K562 (cell line): Measurements from ENCODE around the gene KLHL12. TPM values are rescaled to one million over a fixed set of nuclear protein-coding genes. Genes with fewer than 3 reads are reported as not detected.

Source experiments
- ATAC-seq: fragments of 200-7000 bp; cut with Tn5 transposase; 3 replicates; pipeline ENCODE4 v1.9.1; 2020; ENCODE audit warnings: moderate library complexity
- BruUV-seq: library from RNA; stranded (reverse); fragments of 400-500 nt; replicated peaks from 2 replicates; lab custom pipeline; 2021; lab: Mats Ljungman, UMichigan
- CTCF ChIA-PET: fragments of 300-600 bp; formaldehyde crosslinking; extraction: SDS; loops from one replicate; lab custom pipeline; 2021; ENCODE audit warnings: low intra/inter-chr PET ratio; lab: Yijun Ruan, JAX
- POLR2A ChIA-PET: fragments of 300-600, 350-650 bp; sonication (Branson Sonifier 250); formaldehyde crosslinking; extraction: SDS; loops from one replicate; lab custom pipeline; 2021; ENCODE audit warnings: antibody characterized with exemption, inconsistent platforms; lab: Yijun Ruan, JAX
- DNase-seq, 4 experiments: peaks; one replicate each; pipeline versions ENCODE4 v3.0.0 to v3.0.0-alpha.2; 2011 to 2018; ENCODE audit warnings: low spot score in 3 of 4, mixed read lengths in 3 of 4; ENCODE audit errors: extremely low read depth in 1 of 4
- FAIRE-seq: peaks from 2 replicates; lab custom pipeline; 2011; peaks lifted over from hg19 to GRCh38; lab: Jason Lieb, UNC
- H2AFZ ChIP-seq: 2 replicates; pipeline ENCODE4 v1.6.0; 2011; ENCODE audit warnings: low read depth, low read length, control low read depth, inconsistent platforms
- H3K27ac ChIP-seq: fragments of 200-600 bp; 3 replicates; pipeline ENCODE4 v1.8.0; 2011; ENCODE audit warnings: low read depth, mild to moderate bottlenecking, control low read depth, inconsistent platforms, low read length, moderate library complexity, mixed read lengths; ENCODE audit errors: extremely low read depth
- H3K27me3 ChIP-seq, 2 experiments: fragments of 300-600 bp in 1 of 2; 2 replicates in 1 of 2; 3 replicates in 1 of 2; pipeline versions ENCODE4 v1.6.0 to v1.8.0; 2011; ENCODE audit warnings: inconsistent platforms in 2 of 2, low read length in 2 of 2, mild to moderate bottlenecking in 1 of 2, mixed read lengths in 1 of 2, moderate library complexity in 1 of 2; ENCODE audit not compliant: control insufficient read depth in 2 of 2, insufficient read depth in 2 of 2
- H3K36me3 ChIP-seq: fragments of 300-600 bp; 3 replicates; pipeline ENCODE4 v1.8.0; 2011; ENCODE audit warnings: mild to moderate bottlenecking, low read length, inconsistent platforms; ENCODE audit not compliant: control insufficient read depth, insufficient read depth
- H3K4me1 ChIP-seq, 2 experiments: fragments of 200-600 bp in 1 of 2; replicated peaks in 1 of 2; 2 replicates in 1 of 2; 3 replicates in 1 of 2; pipeline versions ENCODE4 v1.5.1 to v1.8.0; 2011; ENCODE audit warnings: inconsistent platforms in 2 of 2, low read length in 2 of 2, mild to moderate bottlenecking in 1 of 2, mixed read lengths in 1 of 2, moderate library complexity in 1 of 2; ENCODE audit not compliant: control insufficient read depth in 2 of 2, insufficient read depth in 2 of 2
- H3K4me2 ChIP-seq: 2 replicates; pipeline ENCODE4 v1.6.1; 2011; ENCODE audit warnings: low read length, control low read depth, inconsistent platforms, mixed read lengths; ENCODE audit not compliant: insufficient read depth
- H3K4me3 ChIP-seq: fragments of 200-600 bp; sonication (generic), shearing (Covaris generic); 2 replicates; pipeline ENCODE4 v1.5.1; 2016; ENCODE audit warnings: control low read depth, inconsistent platforms
- H3K79me2 ChIP-seq: fragments of 200-600 bp; 3 replicates; pipeline ENCODE4 v1.8.0; 2011; ENCODE audit warnings: low read length, inconsistent platforms; ENCODE audit not compliant: control insufficient read depth, insufficient read depth
- H3K9ac ChIP-seq, 2 experiments: 2 replicates each; pipeline versions ENCODE4 v1.6.0 to v1.6.1; 2011; ENCODE audit warnings: low read depth in 2 of 2, low read length in 2 of 2, control low read depth in 1 of 2, inconsistent platforms in 1 of 2, mild to moderate bottlenecking in 1 of 2, mixed read lengths in 1 of 2; ENCODE audit not compliant: insufficient read depth in 1 of 2
- H3K9me1 ChIP-seq: one replicate; pipeline ENCODE4 v1.6.0; 2011; ENCODE audit warnings: inconsistent platforms, mild to moderate bottlenecking, low read length, moderate library complexity; ENCODE audit not compliant: control insufficient read depth, insufficient read depth
- H3K9me3 ChIP-seq: replicated peaks from 2 replicates; pipeline ENCODE4 v1.5.1; 2011; ENCODE audit warnings: low read depth, low read length, inconsistent platforms; ENCODE audit not compliant: control insufficient read depth, insufficient read depth
- H4K20me1 ChIP-seq: replicated peaks from 2 replicates; pipeline ENCODE4 v1.6.1; 2011; ENCODE audit warnings: low read length, inconsistent platforms, mixed read lengths; ENCODE audit not compliant: control insufficient read depth, insufficient read depth
- CBX1 ChIP-seq: sonication (generic); IDR thresholded peaks from 2 replicates; pipeline ENCODE4 v1.6.1; 2016; ENCODE audit warnings: antibody characterized with exemption, low read depth, mild to moderate bottlenecking
- CLOCK ChIP-seq: fragments of 250-450 bp; sonication (Bioruptor Pico); IDR thresholded peaks from 2 replicates; pipeline ENCODE4 v1.4.0; 2020; ENCODE audit warnings: mild to moderate bottlenecking, moderate library complexity, borderline replicate concordance
- LARP7 ChIP-seq: fragments of 450-650 bp; IDR thresholded peaks from 2 replicates; pipeline ENCODE4 v1.6.1; 2016
- MEF2D ChIP-seq: conservative IDR thresholded peaks from 2 replicates; pipeline ENCODE4 v1.6.1; 2016; ENCODE audit warnings: low read depth, missing genetic modification characterization, missing compliant biosample characterization
- RBM14 ChIP-seq: fragments of 200-400 bp; formaldehyde crosslinking; IDR thresholded peaks from 2 replicates; pipeline ENCODE4 v1.6.1; 2018; ENCODE audit warnings: low read depth, mild to moderate bottlenecking, low read length, moderate library complexity, borderline replicate concordance; ENCODE audit not compliant: insufficient read depth
- SMARCA5 ChIP-seq: fragments of 450-650 bp; IDR thresholded peaks from 2 replicates; pipeline ENCODE4 v1.6.1; 2016
- SRSF1 ChIP-seq: fragments of 200-400 bp; formaldehyde crosslinking; IDR thresholded peaks from 2 replicates; pipeline ENCODE4 v1.6.1; 2017; ENCODE audit warnings: mild to moderate bottlenecking, low read depth, low read length, moderate library complexity
- ZNF12 ChIP-seq: sonication (generic); formaldehyde crosslinking; IDR thresholded peaks from 2 replicates; pipeline ENCODE4 v1.4.0; 2020; ENCODE audit warnings: mild to moderate bottlenecking, missing genetic modification reagents
- ZNF316 ChIP-seq: fragments of 450-650 bp; IDR thresholded peaks from 2 replicates; pipeline ENCODE4 v1.6.1; 2016
- WGBS: fragments of 100-300 bp; shearing (Covaris generic); methylation state at CpG from one replicate; pipeline ENCODE4 v1.1.6; 2016; ENCODE audit warnings: low coverage, mixed read lengths; ENCODE audit not compliant: insufficient coverage; ENCODE audit errors: missing lambda C conversion rate; 5-methylcytosine and 5-hydroxymethylcytosine counted together
- in situ Hi-C: fragments of 300-500 bp; cut with MboI; formaldehyde crosslinking; loops from 4 replicates; pipeline ENCODE4 v1.15.0; 2018; ENCODE audit warnings: inconsistent platforms, mixed read lengths
- intact Hi-C: fragments of 100-400 bp; cut with micrococcal nuclease; formaldehyde crosslinking; loops from 2 replicates; pipeline ENCODE4 v1.14.2; 2022
- polyA plus RNA-seq, 8 experiments: library from polyadenylated mRNA; depleted of rRNA in 4 of 8; stranded (reverse) in 5 of 8; unstranded in 3 of 8; fragments of >200 nt; fragmentation: Nextera tagmentation in 2 of 8; fragmentation: Illumina TruSeq in 1 of 8; extraction: Ambion mirVana in 2 of 8; extraction: Trizol in 1 of 8; gene quantifications; 2 replicates each; pipeline versions ENCODE4 v1.2.1 to v1.2.3, GENCODE V29; 2011 to 2014; ENCODE audit warnings: inconsistent platforms in 1 of 8, missing spikeins in 1 of 8
- total RNA-seq, 7 experiments: library from RNA; depleted of rRNA in 6 of 7; stranded (reverse); fragments of >200 nt in 6 of 7; fragmentation: Illumina TruSeq in 2 of 7; extraction: Trizol in 2 of 7; gene quantifications; 2 replicates each; pipeline versions ENCODE4 v1.2.1 to v1.2.3, GENCODE V29; 2011 to 2021; ENCODE audit warnings: low replicate concordance in 1 of 7
- TF ChIP-seq, protein P1 (sequence below): fragments of 250-450 bp; sonication (Bioruptor Pico); IDR thresholded peaks from 2 replicates; pipeline ENCODE4 v1.8.0; 2022; ENCODE audit warnings: inconsistent platforms, mild to moderate bottlenecking, moderate library complexity, borderline replicate concordance
- TF ChIP-seq, protein P2 (sequence below), 2 experiments: fragments of 450-650 bp in 1 of 2; sonication (generic) in 1 of 2; formaldehyde crosslinking in 1 of 2; IDR thresholded peaks in 1 of 2; conservative IDR thresholded peaks in 1 of 2; 2 replicates each; pipeline versions ENCODE4 v1.6.1 to v1.8.1; 2016 to 2023; ENCODE audit warnings: mild to moderate bottlenecking in 2 of 2, moderate library complexity in 2 of 2, inconsistent platforms in 1 of 2, missing genetic modification reagents in 1 of 2

The KLHL12 gene
- total and polyA plus RNA-seq, 9 of the 15 experiments (the other 6 are each of a cell fraction or from before 2014, with no cell fraction given) = 23.1 to 85.1 (median 35.0) TPM

DNA sequence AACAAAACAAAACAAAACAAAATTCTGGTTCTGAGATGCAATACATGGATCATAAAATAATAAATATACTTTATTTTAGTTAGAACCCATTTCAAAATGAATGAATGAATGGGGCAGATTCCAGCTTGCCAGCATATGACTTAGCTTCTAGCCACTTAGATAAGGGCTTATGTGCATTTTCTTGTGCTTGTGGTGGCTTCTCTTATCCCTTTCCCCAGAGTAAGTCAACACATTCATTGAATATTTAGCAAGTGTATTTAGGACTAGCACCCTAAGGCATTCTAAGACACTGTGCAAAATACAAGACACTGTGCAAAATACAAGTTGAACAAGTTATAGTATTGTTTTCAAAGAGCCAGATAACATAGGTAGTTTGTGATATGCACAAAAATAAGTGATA, 26.4 kb upstream of the KLHL12 start:
- DNase-seq = no peak
- Histone ChIP-seq H3K79me2 (peaks cover 75% of the 10 kb centered on the region), H3K27me3 (no peaks in the 10 kb centered on the region), H3K4me3 (no peak overlapping the region), H3K9ac (no peak overlapping the region), H3K9me3 (no peaks in the 10 kb centered on the region), H2AFZ (no peak overlapping the region), H3K27ac (no peak overlapping the region), H4K20me1 (peaks cover 26% of the 10 kb centered on the region), H3K4me1 (peaks cover 8 to 27% of the 10 kb centered on the region in 2 experiments), H3K4me2 (no peak overlapping the region), H3K9me1 (peaks cover 6% of the 10 kb centered on the region), H3K36me3 (peaks cover 70% of the 10 kb centered on the region)
- no peak for TF ChIP-seq ZNF12 (CRISPR knock-in tag)
- POLR2A ChIA-PET = interaction anchor here (4.2 kb wide), 1 partner anchor 9 kb away, joined by 65 read pairs; no protein-coding TSS in a partner anchor
- BruUV-seq = no TSS peak
- CTCF ChIA-PET = no interaction called here
- in situ Hi-C loops = no loop called here
- FAIRE-seq = no peak
- ATAC-seq = no peak
- intact Hi-C loops = no loop called here

DNA sequence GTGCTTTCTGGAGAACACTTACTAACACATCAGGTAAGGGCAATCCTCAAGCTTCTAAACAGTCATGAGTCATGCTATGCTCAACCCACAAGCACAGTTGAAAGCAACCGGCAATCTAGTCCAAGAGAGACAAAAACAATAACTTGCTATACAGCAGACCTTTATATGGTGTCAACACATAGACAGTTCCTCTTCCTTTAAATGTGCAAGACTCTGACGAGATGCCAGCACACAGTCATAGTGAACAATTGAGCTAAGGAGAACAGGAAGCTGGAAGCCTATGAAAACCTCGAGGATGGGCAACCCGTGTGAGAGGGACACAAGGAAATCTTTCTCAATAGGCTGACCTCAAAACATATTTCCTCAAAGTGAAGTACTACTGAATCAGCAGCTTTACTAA, 25.8 kb upstream of the KLHL12 start:
- Histone ChIP-seq H3K36me3 (peaks cover 76% of the 10 kb centered on the region), H3K4me3 (no peak overlapping the region), H4K20me1 (peaks cover 26% of the 10 kb centered on the region), H3K79me2 (peaks cover 73% of the 10 kb centered on the region), H2AFZ (no peak overlapping the region), H3K4me2 (no peak overlapping the region), H3K27me3 (no peaks in the 10 kb centered on the region), H3K4me1 (peaks cover 4 to 27% of the 10 kb centered on the region in 2 experiments), H3K9me3 (no peaks in the 10 kb centered on the region), H3K9me1 (peaks cover 6% of the 10 kb centered on the region), H3K27ac (no peak overlapping the region), H3K9ac (no peak overlapping the region)
- WGBS = 43% methylated on average over 4 of the region's 4 CpGs
- ChIA-PET CTCF (interaction anchor here (0.6 kb wide), 1 partner anchor 37 kb away, joined by 4 read pairs; no protein-coding TSS in a partner anchor), POLR2A (interaction anchor here (1.2 to 4.2 kb wide), 2 partner anchors 9 to 14 kb away, joined by 4 to 65 read pairs; no protein-coding TSS in a partner anchor)
- ATAC-seq (peak; percentile 27), FAIRE-seq (no peak), DNase-seq (no peak)
- no TSS peak for BruUV-seq
- intact Hi-C loops (no loop called here), in situ Hi-C loops (no loop called here)
- no peak for TF ChIP-seq RBM14
- TF ChIP-seq CBX1 = no peak
- TF ChIP-seq ZNF316 = peak; percentile 37; the same call in 1 of the 2 replicates
- no peak for TF ChIP-seq LARP7
- TF ChIP-seq SMARCA5 = no peak
- TF ChIP-seq, protein P1, sequence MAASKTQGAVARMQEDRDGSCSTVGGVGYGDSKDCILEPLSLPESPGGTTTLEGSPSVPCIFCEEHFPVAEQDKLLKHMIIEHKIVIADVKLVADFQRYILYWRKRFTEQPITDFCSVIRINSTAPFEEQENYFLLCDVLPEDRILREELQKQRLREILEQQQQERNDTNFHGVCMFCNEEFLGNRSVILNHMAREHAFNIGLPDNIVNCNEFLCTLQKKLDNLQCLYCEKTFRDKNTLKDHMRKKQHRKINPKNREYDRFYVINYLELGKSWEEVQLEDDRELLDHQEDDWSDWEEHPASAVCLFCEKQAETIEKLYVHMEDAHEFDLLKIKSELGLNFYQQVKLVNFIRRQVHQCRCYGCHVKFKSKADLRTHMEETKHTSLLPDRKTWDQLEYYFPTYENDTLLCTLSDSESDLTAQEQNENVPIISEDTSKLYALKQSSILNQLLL (CRISPR knock-in tag) = no peak
- TF ChIP-seq CLOCK (CRISPR knock-in tag) = no peak
- TF ChIP-seq MEF2D = no peak
- no peak for TF ChIP-seq SRSF1
- TF ChIP-seq, protein P2, sequence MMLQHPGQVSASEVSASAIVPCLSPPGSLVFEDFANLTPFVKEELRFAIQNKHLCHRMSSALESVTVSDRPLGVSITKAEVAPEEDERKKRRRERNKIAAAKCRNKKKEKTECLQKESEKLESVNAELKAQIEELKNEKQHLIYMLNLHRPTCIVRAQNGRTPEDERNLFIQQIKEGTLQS (IDR thresholded peaks at IDR 0.05) = peak; percentile 35
- TF ChIP-seq, protein P2 (CRISPR knock-in tag; conservative IDR thresholded peaks at IDR 0.05) = no peak
